ENCODE results near the gene RAB24.

Gene RAB24

DNA sequence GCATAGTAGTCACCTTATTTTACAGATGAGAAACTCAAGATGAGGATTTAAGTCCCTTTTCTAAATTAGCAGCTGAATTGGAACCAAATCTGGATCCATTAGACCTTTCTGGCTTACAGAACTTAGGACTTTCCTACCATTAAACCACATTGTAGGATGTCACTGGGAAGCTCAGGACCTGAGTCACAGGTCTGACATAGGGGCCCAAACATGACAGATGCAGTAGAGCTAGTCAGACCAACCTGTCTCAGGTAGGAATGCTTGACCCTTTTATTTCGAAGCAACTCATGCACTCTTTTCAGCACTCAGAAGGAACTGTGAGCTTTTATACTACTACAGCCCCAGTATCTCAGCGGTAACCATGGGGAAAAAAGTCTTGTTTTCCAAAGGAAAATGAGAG lies 2.6 kb downstream of the RAB24 start:
- TF ChIP-seq, protein P1, sequence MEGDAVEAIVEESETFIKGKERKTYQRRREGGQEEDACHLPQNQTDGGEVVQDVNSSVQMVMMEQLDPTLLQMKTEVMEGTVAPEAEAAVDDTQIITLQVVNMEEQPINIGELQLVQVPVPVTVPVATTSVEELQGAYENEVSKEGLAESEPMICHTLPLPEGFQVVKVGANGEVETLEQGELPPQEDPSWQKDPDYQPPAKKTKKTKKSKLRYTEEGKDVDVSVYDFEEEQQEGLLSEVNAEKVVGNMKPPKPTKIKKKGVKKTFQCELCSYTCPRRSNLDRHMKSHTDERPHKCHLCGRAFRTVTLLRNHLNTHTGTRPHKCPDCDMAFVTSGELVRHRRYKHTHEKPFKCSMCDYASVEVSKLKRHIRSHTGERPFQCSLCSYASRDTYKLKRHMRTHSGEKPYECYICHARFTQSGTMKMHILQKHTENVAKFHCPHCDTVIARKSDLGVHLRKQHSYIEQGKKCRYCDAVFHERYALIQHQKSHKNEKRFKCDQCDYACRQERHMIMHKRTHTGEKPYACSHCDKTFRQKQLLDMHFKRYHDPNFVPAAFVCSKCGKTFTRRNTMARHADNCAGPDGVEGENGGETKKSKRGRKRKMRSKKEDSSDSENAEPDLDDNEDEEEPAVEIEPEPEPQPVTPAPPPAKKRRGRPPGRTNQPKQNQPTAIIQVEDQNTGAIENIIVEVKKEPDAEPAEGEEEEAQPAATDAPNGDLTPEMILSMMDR (IDR thresholded peaks at IDR 0.05), result no peak

DNA sequence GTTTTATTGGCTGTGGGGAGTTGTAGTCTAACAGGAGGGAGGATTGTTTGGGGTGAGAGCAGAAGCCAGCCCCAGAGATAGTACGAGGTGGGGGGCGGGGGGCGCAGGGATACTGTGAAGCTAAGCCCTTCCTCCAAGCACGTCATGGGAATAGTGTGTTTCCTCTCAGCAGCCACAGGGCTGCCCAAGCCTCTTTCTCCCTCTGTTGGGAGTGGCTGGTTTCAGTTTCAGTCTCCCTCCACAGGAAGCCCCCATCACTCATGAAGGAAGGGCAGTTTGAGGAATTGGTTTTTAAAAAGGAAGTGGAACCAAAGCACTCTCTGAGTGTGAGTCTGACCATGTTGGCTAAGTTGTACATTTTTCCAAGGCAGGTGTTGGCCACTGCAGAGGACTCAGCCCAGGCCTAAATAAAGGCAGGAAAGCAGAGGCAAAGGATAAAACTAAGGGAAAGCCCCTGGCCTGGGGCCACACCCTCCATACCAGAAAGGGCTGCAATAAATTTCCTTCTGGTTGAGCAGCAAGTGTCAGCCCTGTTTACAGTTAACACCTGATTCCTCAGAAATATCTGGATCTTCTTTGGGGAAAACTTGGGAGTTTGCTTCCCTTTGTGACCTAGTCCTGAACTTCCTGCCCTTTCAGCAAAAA lies 3.2 kb downstream of the RAB24 start:
- TF ChIP-seq, protein P1 (IDR thresholded peaks at IDR 0.05), result no peak

DNA sequence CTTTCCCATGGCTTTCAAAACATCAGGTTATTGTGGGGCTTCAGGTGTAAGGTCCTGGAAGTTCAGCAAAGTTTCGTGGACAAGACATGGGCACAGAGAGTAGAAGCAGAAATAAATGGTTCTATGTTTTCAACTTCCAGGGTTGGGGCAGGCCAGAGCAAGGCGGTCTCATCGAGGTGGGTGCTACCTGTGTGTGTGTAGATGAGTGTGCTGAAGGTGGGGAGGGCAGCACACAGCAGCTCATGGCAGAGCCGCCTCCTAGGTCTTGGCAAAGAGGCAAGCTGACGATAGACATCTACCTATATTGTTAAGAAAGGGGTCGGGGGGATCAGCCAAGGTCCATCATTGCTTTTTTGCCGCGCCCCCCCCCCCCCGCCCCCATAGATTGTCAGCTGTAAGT lies 3.8 kb downstream of the RAB24 start:
- TF ChIP-seq, protein P1 (IDR thresholded peaks at IDR 0.05), result no peak

DNA sequence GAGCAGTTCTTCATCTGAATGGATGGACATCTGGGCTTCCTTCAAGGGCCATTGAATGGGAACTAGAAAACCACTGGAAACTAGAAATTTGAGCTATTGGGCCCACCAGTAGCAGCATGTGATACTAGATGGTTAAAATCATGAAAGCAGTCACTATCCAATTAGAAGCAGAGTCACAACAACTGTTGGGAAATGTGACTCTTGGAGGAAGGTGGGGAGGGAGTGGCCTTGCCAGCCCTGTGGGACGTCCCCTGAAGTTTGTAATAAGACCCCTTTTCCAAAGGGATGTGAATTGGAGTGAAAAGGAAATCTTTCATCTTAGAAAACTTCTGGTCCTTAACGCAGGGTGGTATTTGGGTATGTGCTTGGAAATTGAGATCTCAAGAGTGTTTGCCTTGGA lies 5.6 kb downstream of the RAB24 start:
- TF ChIP-seq, protein P1 (IDR thresholded peaks at IDR 0.05), result no peak

DNA sequence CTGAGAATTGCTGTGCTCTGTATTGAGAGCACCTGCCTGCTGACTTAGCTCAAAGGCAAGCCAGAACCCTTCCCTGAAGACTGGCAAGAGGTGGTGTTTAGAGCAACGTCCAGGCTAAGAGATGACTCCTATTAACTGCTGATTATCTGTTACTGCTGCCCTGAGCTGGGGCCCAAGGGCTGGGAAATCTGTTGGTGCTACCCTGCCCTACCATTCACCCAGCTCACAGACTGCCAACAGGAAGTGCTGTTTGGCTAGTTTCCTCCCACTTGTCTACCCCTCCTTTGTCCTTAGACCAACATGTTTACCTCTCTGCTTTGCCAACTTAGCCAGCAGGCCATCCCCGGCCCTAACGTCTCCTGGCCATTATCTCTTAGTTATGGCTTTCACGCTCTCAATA lies 6.9 kb downstream of the RAB24 start:
- TF ChIP-seq, protein P1 (IDR thresholded peaks at IDR 0.05), result no peak

DNA sequence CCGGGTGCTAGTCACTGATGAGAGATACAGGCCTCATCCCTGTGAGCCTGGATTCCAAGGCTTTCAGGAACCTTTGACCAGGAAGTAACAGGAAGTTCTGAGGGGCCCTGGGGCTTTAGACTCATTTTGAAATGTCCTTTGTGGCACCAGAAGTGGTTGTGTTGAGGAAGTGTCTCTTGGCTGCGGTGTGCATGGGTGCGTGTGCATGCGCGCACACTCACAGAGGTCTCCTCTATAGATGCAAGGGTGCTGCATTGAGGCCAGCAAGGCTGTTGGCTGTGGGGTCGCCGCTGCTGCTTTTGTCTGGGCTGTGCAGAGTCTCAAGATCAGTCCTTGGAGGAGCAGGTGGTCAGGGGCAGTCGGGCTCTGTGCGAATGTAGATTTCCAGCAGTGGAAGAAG lies 7.6 kb downstream of the RAB24 start:
- TF ChIP-seq, protein P1 (IDR thresholded peaks at IDR 0.05), result no peak

DNA sequence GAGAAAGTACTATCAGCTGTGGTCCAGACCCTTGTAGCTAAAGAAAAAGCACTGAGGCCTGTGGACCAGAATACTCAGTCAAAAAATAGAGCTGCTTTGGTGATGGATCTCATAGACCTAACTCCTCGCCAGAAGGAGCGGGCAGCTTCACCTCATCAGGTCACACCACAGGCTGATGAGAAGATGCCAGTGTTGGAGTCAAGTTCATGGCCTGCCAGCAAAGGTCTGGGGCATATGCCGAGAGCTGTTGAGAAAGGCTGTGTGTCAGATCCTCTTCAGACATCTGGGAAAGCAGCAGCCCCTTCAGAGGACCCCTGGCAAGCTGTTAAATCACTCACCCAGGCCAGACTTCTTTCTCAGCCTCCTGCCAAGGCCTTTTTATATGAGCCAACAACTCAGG lies 8.9 kb downstream of the RAB24 start:
- TF ChIP-seq, protein P1 (IDR thresholded peaks at IDR 0.05), result no peak
